Hematopoietic multipotent progenitor cell treated with erythropoietin and hydrocortisone succinate and interleukin-3 and kit ligand, for 6 days (in vitro differentiated cells): ENCODE results near the gene SPC24.
"Not testable (repeated sequence)": the region's sequence is repeated elsewhere in the genome, so short reads cannot be mapped to it uniquely, and the experiment has no call there.

Source experiments
- DNase-seq: peaks from one replicate; pipeline ENCODE4 v3.0.0-alpha.2; 2015

Gene SPC24

DNA sequence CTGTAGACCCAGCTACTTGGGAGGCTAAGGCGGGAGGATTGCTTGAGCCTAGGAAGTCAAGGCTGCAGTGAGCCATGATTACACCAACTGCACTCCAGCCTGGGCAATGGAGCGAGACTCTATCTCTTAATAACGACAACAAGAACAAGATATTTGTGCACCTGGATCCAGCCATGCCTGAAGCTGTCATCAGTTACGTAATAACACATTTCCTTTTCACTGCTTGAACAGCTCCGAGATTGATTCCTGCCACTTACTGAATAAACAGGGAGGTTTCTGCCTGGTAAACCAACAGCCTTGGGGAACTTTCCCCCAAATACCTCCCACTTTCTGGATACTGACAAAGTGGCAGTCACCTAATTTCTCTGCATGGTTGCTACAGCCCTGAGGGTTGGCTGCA is 36.4 kb upstream of the SPC24 start:
- DNase-seq = no peak

- DNase-seq = peak; percentile 58
Measured at GRCh38 chr19:11191273-11191755, 35.7 kb upstream of the SPC24 start.

GRCh38 chr19:11190501-11190900 is 34.9 kb upstream of the SPC24 start:
- DNase-seq = no peak

- no peak for DNase-seq
Measured at GRCh38 chr19:11187441-11187840, 31.9 kb upstream of the SPC24 start.

DNA sequence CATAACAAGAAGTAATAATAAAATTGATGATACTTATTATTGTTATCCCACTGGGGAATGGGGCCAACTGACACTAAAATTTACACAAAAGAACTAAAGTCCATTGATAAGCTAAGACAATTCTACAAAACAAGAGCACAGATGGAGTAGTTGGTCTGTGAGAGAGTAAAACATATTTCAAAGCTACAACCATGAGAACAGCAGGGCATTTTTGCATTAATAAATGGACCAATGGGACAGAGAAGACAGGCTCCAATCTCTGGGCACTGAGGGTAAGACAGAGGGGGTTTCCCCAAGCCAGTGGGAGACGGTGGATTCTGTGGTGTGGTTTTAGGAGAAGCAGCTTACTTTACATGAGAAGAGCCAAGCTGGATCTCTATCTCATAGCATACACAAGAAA is 27.4 kb upstream of the SPC24 start:
- no peak for DNase-seq

DNA sequence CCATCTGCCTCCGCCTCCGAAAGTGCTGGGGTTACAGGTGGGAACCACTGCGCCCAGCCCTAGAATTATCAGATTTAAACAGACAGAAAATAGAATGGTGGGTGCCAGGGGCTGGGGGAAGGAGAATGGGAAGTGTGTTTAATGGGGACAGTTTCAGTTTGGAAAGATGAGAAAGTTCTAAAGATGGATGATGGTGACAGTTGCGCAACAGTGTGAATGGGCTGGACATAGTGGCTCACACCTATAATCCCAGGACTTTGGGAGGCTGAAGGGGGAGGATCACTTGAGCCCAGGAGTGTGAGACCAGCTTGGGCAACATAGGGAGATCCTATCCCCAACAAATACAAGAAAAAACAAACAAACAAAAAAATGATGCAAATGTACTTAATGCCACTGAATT is 25.9 kb upstream of the SPC24 start:
- no peak for DNase-seq

- DNase-seq = not testable (repeated sequence)
Measured at GRCh38 chr19:11180975-11181374, 25.4 kb upstream of the SPC24 start.

DNA sequence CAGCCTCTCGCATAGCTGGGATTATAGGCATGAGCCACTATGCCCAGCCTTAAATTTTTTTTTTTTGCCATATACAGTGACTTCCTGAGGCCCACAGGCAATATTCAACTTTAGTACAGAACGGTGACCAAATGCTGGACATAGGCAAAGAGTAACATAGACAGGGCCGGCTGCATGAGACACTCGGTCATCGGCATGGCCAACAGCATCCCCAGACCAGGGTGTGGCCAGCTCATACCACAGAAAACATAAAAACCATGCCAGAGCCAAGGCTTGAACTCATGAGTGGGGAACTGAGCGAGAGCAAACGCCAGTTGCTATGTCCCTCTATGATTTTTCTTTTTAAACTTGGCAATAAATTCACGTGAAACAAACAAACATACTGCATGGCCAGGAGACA is 24.8 kb upstream of the SPC24 start:
- DNase-seq = no peak

DNA sequence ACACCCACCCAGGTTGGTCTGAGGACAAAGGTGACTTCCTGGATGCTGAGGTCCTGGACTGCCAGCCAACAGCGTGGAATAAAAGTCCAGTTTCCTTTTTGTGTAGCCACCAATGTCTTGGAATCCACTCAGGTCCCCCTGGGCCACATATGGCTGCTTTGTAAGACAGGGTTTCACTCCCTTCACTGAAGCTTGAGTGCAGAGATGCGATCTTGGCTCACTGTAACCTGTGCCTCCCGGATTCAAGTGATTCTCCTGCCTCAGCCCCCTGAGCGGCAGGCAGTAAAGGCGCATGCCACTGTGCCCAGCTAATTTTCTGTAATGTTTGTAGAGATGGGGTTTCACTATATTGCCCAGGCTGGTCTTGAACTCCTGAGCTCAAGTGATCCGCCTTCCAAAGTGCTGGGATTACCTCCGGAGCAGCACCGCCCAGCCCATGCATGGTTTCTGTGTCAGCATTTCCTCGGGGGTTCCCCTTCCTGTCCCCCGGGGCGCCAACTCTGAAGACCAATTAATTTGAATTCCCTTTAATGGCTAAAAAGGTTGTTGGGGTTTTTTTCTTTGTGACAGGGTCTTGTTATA is 24.2 kb upstream of the SPC24 start:
- no peak for DNase-seq

GRCh38 chr19:11179145-11179465 is 23.5 kb upstream of the SPC24 start:
- not testable (repeated sequence) for DNase-seq

DNA sequence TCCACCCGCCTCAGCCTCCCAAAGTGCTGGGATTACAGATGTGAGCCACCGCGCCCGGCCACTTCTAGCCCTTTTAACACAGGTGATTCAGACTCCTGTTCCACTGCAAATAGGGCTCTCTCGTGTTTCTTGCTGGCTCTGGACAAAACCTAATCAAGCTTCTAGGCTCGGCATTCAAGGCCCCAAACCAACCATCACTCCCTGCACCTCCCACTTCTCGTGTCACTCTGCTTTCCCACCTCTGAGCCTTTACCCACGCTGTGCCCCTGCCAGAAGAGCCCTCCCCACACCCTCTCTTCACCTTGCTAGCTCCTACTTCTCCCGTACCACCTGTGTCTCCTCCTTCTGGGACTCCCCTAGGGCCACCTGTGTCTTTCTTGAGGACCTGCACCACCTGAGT is 22.0 kb upstream of the SPC24 start:
- no peak for DNase-seq

DNA sequence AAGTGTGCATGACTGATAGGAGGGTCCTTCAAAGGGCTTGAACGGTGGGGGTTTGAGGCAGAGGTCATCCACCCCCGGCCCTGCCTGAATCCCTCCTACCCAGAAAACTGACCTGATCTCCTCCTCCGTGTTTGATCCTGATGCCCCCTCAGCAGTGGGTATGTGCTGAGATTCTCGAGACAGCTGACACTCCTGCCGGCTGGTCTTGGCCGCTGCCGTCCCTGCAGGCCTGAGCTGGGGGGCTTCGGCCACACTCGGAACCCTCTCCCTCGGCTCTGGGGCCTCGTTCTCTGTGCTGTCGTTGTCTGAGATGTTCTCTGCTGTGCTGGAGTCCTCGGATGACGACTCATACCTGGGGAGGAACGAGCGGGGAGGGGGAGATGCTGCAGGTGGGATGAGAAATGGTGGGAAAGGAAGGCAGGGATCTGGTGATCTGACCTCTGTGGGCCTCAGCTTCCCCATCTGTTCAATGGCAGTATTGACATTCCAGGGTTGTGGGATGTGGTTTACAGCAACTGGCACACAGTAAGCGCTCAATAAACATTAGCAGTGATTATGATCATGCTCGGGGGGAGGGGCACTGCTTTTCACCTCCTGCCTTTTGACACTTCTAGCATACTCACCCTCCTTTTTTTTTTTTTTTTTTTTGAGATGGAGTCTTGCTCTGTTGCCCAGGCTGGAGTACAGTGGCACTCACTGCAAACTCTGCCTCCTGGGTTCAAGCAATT is 21.0 kb upstream of the SPC24 start:
- no peak for DNase-seq

- no peak for DNase-seq
Measured at GRCh38 chr19:11175920-11176319, 20.3 kb upstream of the SPC24 start.

DNA sequence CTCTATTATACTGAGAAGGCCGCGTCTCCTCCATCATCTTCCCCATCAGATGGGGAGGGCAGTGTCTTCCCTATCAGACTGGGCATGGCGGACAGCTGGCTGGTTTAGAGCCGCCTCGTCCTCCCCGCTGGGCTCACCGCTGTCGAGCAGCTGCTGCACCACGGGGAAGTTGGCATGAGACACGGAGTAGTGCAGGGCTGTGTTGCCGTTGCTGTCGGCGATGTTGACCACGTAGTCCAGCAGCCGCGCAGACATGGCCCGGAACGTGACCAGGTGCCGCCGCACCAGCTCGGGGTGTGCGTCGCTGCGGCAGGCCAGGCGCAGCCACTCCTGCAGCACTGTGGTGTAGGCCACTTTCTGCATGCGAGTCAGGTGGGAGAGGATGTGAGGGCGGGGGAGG is 18.8 kb upstream of the SPC24 start:
- DNase-seq = no peak

DNA sequence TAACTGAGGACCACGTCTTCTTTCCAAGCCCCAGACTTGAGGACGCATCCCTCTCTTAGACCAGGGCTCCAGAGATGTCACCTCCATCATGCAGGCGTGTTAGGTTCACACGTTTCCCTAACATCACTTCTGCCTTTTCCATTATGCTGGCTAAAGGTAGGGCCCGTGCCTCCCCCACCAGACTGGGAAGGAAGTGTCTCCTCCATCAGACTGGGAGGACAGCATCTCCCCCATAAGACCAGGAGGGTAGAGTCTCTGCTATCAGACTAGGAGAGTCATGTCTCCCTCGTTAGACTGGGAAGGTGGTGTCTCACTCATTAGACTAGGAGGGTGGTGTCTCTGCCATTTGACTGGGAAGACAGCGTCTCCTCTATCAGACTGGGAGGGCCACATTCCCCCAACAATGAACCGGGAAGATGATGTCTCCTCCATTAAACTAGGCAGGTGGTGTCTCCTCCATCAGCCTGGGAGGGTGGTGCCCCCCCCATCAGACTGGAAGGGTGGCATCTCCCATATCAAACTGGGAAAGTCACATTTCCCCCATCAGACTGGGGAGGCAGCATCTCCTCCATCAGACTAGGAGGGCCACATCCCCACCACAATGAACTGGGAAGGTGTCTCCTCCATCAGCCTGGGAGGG is 18.1 kb upstream of the SPC24 start:
- no peak for DNase-seq

DNA sequence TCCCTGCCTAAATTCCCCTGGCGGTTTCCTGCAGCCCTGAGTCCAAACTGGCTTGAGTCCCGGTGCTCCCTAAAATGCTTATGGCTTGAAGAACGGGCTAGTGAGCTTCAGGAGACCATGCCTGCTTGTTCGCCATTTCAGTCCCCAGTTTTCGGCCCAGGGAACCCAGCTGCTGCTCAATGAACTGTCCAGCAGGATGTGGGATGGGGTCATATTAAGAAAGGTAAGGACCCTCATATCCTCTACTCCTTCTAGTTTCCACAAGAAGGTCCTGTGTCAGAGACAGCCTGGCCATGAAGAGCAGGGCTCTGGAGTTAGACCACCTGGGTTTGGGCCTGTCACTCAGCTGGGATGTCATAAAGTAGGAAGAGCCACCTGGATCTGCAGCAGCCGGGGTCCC is 17.0 kb upstream of the SPC24 start:
- DNase-seq = no peak

DNA sequence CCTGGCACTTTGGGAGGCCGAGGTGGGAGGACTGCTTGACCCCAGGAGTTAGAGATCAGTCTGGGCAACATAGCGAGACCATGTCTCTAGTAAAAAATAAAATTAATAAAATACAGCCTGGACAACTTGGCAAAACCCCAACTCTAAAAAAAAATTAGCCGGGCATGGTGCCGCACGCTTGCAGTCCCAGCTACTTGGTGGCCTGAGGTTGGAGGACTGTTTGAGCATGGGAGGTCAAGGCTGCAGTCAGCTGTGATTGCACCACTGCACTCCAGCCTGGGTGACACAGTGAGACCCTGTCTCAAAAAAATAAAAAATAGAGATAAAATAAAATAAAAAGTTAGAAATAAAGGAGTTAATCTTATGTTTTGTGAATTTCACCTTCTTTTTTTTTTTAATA is 15.6 kb upstream of the SPC24 start:
- DNase-seq = no peak

GRCh38 chr19:11169896-11170678 is 14.5 kb upstream of the SPC24 start:
- no peak for DNase-seq

GRCh38 chr19:11168568-11168967 is 13.0 kb upstream of the SPC24 start:
- no peak for DNase-seq

DNA sequence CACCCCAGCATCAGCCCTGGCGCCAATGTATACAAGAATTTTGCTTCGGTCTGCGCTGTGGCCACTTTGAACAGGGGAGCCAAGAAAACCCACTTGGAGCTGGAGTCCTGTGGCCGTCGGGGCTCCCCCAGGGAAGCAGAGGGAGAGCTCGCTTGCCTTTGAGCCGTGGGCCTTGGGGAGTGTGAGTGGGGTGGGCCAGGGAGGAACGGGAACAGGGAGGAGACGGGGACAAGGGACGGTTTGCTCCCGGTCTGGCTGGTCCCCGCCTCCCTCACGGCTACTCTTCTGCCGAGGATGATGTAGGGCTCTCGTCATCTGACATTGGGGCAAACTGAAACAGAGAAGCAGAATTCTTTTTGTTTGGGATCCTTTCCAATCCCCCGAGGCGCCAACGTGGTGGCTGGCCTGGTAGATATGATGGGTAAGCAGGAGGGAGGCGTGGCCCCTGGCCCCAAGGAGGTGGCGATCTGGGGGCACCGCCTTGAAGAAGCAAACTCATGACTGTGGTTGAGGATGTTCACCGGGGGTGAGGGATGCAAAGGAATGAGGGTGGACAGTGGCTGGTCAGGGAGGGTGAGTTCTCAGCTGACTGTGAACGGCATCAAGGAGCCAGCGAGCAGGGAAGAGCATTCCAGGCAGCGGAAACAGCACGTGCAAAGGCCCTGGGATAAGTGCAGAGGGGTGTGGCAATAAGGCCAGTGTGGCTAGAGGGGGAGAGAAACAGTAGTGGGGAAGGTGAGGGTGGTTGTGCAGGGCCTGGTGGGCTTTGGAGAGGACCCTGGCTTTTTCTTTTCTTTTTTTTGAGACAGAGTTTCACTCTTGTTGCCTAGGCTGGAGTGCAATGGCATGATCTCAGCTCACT is 10.9 kb upstream of the SPC24 start:
- peak; percentile 34 for DNase-seq

GRCh38 chr19:11165486-11166030 is 10.0 kb upstream of the SPC24 start:
- DNase-seq = no peak

DNA sequence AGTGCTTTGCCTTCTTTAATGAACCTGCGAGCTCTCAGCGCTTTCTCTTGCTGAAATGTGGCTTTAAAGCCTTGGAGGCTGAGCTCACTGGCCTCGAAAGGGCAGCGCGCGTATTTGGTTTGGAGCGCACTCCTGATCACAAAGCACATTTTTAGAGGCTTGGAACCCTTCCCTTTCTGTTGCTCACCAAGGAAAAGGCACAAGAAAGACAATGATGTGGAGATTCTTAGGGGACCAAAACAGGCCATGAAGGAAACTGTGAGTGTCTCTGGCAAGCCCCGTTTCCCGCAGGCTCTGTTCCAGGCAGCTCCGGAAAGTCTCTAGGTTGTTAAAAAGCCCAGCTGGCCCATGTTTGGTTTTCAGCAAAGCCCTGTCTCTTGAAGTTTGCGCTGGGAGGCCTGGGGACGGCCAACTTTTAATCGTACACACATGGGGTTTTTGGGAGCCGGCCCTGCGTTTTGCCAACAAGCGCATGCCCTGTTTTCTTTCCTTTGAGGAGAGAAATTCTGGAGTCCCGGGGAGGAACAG is 9.4 kb upstream of the SPC24 start:
- DNase-seq = no peak
